HG02885 (cell line): ENCODE results near the gene TENT5A.
A peak's percentile ranks its signal among the peaks of the same experiment; 100 is the strongest.
"Not testable (repeated sequence)": the region's sequence is repeated elsewhere in the genome, so short reads cannot be mapped to it uniquely, and the experiment has no call there.

ENCODE experiments used
- ATAC-seq: cut with Tn5 transposase; IDR thresholded peaks from one replicate; pipeline ENCODE4 v1.9.1; 2021; ENCODE audit warnings: mild to moderate bottlenecking; ENCODE audit not compliant: unreplicated experiment, poor library complexity

The TENT5A gene

DNA sequence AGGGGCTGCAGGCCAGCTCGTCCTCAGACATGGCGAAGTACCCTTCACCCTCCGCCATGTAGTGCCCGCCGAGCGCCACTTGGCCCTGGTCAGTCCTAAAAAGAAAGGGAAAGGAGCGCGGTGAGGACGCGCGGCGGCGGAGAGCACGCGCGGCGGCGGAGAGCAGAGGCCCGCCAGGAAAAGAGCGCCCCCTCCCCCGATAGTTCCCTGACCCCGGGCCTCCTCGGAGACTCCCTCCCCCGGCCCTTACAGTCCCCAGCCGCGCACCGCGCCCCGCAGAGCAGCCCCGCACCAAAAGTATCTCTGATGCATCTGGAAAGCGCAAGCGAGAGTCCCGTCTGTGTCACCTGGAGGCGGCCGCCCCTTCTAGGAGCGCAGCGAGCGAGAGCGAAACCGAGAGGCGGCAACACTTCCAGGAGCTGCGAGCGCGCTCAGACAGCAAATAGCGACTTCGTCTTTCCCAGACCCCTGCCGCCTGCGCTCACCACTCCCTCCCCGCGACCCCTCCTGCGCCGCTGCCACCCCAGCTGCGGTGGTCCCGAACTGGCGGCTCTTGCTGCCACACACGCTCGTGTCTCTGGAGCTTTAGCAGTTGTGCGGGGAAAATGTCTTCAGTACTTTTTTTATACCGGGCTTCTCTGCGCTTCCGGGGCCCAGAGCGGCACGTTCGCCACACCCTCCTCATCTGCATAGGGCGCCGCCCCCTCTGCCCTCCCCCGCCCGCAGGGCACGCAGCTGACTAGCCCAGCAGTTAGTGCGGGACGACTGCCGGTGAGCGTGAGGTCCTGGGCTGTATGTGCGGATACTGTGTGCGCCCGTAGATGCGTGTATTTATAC, at the start of gene TENT5A:
TENT5A (minus strand) TSS at position 598 of the 837 bp plus-strand sequence; CDS start at position 58, 540 bp downstream.
- ATAC-seq = peak; percentile 72

DNA sequence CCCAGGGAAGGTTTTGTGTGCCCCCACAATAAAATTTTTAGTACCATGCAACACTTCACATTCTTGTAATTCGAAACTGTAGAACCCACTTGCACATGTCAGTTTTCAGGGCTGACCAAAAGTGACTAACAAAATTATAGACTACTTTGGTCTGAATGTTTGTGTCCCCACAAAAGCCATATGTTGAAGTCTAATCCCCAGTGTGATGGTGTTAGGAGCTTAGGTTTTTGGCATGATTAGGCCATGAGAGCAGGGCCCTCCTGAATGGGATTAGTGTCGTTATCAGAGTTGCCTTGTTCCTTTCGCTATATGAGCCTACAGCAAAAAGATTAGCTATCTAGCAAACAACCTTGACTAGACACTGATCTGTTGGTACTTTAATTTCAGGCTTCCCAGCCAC, 49.0 kb upstream of the TENT5A start:
- no peak for ATAC-seq

DNA sequence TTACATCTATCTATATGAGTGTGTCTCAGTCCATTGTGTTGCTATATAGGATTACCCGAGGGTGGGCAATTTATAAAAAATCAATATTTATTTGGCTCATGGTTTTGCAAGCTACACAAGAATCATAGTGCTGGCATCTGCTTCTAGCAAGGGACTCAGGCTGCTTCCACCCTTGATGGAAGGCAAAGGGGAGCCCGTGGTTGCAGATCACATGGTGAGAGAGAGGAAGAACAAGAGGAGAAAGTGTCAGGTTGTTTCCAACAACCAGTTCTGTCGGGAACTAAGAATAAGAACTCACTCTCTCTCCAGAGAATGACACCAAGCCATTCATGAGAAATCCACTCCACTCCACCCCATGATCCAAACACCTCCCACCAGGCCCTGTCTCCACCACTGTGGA, 48.2 kb upstream of the TENT5A start:
- ATAC-seq = no peak

DNA sequence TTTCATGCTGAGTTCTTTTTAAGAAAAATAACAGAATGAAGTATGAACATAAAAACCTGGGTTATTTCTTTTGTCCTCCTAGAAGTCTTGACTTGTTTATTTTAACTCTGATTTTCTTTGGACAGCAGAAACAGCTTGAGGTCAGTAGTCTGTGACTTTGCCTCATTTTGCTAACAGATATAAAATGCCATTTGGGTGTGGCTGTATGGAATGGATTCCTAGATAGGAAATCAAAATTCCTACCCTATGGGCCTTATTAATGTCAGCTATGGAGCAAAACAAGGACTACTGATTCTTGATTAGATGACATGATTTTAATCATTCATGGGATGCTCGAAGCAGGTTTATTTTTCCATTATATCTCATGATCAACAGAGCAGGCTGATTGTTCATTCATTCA, 46.8 kb upstream of the TENT5A start:
- no peak for ATAC-seq

DNA sequence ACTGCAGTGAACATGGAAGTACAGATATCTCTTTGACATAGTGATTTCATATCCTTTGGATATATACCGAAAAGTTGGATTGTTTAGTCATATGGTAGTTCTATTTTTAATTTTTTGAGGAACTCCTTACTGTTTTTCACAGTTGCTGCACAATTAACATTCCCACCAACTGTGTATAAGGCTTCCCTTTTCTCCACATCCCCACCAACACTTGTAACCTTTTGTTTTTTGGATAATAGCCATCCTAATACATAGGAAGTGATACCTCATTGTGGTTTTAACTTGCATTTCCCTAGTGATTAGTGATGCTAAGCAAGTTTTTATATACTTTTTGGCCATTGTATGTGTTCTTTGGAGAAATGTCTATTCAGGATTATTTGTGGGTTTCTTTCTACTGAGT, 45.1 kb upstream of the TENT5A start:
- ATAC-seq = no peak

DNA sequence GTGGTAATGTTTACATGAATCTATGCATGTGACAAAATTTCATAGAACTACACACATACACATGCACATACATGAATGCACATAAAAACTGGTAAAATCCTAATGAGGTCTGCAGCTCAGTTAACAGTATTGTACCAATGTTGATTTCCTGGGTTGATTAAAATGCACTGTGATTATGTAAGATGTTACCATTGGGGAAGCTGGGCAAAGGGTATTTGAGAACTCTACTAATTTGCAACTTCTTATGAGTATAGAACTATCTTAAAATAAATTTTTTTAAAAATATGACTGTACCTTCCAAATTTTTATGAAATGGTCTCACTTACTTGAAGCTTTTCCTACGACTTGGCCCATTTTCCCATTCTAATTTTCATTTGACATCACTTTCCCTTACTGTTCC, 43.4 kb upstream of the TENT5A start:
- no peak for ATAC-seq

DNA sequence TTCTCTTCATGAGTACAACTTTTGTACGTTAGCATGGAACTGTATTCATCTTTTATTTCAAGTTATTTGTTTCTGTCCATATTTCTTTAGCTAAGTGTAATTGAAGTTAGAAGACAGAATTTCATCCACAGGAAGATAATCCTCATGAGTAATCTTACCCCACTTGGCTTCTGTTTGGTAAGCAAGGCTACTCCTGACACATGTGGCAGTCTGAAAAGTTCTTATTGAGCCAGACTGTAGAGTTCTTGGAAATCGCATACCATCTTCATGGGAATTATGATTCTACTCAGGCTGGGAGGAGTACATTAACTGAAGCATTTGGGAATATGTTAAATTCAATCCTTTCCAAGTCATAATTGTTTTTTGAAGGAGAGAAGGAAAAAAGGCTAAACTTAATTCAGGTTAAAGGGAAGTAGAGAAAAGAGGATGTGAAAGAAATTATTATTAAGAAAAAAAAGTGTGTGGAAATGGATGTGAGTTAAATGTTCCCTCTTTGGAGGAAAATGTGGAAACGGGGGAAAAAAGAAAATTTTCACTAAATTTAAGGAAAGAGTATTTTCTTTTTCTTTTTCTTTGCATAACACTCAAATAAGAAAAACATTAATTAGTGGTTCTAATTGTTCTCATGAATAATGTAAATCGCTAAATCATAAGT, 41.5 kb upstream of the TENT5A start:
- no peak for ATAC-seq

DNA sequence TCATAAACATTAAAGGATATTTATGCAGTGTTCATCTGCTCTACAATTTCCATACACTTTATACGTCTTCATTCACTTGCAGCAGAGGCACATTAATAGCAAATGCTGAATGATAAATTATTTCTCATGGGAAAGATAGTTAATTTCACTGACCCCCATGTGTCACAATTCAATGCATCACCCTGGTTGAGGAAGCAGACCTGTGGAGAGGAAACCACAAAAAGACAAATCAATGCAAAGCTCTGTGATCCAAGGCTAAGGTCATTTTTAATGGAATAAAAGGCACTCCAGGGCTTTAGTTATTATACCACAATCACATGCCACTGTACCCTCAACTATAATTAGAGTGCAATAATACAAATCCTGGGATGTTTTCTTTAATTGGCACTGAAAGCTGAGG, 40.3 kb upstream of the TENT5A start:
- no peak for ATAC-seq

DNA sequence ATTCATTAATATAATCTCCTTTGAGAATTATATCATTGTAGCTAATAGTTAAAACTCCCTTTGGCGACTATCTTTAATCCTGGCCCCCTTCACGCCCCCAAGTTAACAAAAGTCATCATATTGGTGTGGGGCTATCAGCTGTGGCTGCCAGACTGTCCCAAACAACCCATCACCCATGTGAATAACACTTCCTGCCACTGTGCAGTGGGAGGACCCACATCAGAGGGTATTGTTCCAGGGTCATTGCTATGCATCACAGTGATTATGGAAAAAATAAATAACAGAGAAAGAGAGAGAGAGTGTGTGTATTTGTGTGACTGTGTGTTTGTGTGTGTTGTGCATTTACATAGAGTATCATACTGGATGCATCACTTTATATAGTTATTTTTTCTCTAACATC, 39.3 kb upstream of the TENT5A start:
- ATAC-seq = no peak

DNA sequence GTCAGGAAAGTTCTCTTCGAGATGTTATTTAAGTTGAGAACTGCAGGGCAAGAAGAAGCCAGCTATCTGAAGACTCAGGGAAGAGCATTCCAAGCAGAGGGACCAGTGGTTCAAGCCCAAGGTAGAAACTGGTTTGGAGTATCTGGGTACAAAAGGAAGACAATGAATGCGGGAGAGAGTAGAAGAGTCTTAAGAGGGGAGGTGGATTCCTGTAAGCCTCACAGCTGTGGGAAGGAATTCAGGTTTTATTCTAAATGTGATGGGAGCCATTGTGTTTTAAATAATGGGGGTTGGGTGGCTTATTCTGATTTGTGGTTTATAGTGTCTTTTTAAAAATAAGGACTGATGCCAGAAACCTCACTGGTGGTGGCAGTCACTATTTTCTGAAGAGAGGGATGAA, 37.6 kb upstream of the TENT5A start:
- ATAC-seq = no peak

DNA sequence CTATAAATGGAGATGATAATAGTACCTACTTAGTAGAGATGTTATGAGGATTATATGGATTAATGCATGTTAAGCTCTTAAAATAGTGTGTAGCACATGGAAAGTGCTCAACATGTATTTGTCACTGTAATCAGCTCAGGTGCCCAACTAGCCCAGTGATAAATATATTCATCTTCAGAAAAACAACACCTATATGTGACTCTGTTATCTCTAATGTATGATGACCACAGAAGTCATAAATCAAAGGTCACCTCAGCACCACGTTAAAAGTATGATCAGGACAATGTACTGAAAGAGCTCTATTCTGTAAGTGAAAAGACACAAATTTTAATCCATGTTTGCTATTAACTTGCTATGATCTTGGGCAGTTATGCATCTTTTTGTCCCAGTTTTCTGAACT, 36.8 kb upstream of the TENT5A start:
- ATAC-seq = no peak

DNA sequence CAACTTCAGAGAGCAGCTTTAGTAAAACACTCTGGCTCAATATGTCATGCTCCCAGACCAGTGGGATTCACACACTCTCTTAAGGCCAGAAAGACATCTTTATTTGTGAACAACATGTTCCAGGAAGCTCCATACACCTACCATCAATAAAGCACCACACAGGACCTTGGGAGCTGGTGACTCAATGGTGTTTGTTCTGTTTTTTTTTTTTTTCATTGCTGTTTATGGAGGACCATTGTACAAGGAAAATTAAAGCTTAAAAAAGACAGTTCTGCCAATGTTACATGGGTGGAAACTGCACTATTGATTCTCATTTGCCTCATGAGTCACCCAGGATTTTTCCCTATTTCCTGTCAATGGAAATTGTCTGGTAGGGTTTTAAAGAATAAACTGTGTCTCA, 36.3 kb upstream of the TENT5A start:
- ATAC-seq = no peak

DNA sequence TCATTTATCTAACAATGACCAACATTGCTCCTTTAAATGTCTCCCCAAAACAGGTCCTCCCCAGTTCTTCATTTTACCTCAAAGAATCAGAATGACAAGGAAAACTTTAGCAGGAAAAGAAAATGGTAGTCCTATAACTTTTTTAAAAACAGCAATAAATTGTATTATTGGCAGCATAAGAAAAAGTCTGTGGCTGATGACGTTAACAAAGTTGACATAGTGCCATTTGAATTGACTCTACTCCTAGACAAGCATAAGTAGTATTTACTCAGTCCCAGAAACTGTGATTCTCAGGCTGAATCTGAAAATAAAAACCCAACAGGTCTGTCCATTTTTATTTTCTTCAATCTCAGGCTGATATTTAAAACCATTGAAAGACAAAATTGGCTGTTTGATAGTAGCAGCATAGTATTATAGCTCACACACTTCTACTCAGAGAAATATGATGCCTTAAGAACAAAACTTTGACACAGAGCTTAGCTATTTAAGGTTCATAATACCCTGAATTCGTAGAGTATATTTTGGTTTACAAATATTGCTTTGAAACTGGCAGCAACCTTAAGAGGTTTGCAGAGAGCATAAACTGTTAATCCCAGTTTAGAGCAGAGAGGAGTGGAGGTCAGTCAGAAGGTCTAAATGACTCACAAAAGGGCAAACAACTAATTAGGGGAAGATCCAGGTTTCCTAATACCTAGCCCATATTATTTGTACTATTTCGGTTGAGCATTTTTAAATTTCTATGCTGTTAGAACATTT, 35.0 kb upstream of the TENT5A start:
- ATAC-seq = no peak

DNA sequence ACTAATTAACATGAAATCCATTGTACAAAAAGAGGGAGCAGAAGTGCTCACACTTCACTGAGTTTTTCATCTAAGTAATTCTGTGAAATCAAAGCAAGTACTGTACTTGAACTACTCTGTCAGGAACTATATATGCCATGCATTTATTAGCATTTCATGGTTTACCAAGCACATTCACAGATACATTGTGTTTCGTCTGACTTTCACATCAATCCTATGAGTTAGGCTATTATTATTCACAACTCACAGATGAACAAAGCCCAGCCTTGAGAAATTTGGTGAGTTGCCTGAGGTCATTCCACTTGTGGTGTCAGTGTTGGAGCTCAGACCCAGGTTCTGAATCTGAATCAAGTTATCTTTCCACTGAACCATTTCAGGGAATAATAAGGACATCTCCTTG, 33.7 kb upstream of the TENT5A start:
- no peak for ATAC-seq

DNA sequence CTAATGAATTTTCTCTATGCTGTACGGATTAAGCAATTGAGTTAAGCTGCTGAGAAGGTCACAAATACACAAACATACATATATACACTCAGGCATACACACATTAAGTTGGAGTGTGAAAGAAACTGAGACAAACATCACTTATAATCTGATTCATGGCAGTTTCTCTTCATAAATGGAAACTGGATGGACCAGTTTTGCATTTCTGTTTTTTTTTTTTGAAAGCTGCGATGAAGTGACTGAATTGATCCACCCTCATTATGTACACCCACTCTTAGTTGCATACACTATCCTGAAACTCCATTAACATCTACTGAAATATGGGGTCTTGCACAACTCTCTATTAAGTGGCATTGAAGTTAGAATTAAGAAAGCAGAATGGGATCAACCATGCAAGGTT, 32.9 kb upstream of the TENT5A start:
- ATAC-seq = no peak

DNA sequence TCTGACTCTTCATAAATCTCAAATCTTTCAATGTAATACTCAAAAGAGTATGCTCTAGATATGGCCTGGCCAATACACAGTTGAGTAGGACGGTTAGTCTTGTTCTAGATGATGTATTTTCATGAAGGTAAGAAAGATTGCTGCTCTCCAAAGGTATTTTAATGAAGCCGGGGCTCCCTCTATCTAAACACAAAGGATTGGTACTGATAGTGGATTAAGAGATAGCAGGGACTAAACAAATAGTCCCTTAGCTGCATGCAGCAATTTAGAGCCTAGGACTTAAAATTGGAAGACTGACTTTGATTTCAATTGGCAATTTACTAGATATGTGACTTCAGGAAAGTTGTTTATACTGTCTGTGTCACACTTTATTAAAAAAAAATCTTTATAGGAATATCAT, 31.4 kb upstream of the TENT5A start:
- no peak for ATAC-seq

DNA sequence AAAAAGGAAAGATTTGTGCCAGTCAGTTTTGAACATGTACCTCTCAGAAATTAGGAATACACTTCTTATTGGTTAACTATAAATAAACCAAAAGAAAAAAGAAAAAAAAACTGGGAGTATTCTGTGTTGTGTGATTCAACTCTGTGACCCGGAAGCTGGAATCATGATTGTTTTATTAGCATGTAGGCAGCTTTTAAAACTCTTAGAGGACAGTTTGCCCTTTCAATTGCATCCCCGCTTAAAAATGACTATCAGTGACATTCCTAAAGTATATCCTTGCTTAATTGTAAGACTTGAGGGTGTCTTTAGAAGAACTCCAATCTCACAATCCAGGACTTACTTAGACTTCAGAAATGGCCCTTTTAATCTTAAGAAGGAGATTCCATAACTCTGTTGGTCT, 29.1 kb upstream of the TENT5A start:
- no peak for ATAC-seq

DNA sequence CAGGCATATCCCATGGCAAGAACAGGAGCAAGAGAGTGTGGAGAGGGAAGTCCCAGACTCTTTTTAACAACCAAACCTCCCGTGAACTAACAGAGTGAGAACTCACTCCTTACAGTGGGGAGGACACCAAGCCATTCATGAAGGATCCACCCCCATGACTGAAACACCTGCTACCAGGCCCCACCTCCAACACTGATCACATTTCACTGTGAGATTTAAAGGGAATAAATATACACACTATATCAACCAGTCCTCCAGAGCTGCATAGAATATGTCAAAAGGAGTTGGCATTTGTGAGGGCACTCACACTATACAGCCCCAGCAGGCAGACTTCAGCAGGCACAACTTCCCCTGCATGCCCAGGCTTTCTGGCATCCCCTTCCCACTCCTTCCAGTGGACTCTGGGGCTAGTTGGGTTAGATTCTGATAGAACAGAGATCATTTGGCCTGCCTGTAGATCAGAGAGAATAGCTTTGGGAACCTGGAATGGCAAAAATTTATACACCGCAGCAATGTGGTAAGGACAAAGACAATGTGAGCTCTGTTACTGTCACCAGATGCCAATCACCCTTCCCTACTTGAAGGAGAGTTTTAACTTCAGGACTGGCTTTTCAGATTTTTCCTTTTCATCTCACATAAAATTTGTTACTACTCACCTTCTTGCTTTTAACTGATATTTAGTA, 25.2 kb upstream of the TENT5A start:
- no peak for ATAC-seq

DNA sequence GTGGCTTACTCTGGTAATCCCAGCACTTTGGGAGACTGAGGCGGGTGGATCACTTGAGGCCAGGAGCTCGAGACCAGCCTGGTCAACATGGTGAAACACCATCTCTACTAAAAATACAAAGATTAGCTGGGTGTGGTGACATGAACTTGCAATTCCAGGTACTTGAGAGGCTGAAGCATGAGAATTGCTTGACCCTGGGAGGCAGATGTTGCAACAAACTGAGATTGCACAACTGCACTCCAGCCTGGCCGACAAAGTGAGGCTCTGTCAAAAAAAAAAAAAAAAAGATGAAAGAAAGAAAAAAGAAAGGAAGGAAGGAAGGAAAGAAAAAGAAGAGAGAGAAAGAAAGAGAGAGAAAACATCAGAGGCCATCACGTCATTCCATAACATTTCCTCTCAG, 23.7 kb upstream of the TENT5A start:
- not testable (repeated sequence) for ATAC-seq

DNA sequence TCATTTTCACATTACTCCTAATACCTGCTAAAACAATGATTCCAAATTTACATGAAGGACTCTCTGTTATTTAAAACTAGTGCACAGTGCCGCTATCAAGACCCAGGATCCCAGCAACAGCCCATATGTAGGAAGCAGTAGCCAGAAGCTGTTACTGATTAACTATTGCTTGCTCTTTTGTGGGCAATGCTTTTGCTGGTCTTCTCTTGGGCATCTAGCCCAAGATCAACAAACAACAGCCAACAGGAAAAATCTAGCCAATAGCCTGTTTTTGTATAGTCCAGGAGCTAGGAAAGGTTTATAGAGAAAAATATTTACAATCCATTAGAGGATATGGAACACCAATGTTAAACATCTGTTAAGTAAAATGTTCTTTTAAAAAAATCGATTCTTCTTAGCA, 22.1 kb upstream of the TENT5A start:
- ATAC-seq = no peak

DNA sequence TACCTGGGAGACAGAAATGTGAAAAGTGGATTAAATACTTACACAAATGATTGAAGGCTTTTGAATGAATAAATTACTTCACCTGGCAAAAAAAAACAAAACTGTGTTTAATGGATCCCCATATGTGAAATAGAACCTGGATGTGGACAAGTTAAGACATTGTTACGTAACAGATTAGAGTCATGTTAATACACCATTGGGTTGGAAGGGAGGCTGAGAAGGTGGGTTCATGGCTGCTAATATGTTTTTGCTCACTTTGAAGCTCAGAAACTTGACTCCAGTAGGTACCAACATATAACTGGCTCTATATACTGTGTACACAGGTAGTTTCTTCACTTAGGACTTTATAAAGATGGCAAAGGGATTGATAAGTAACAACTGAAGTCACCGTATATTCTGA, 21.4 kb upstream of the TENT5A start:
- no peak for ATAC-seq
